ENCODE data around the gene MYO1D. TPM values are rescaled to one million over a fixed set of nuclear protein-coding genes. Genes with fewer than 3 reads are reported as not detected.

Gene MYO1D
- total RNA-seq, 1 donor from 2014 or later = 18.0 TPM

- Histone ChIP-seq H3K27ac (ENCODE audit: low read depth, low read length) (no peak overlapping the region), H3K9ac (ENCODE audit: low read length) (no peak overlapping the region), H3K79me2 (ENCODE audit: insufficient read depth, low read length) (no peaks in the 10 kb centered on the region), H3K9me3 (ENCODE audit: insufficient read depth, low read depth, low read length) (no peaks in the 10 kb centered on the region), H3K4me3 (ENCODE audit: insufficient read depth, low read depth, low read length) (no peak overlapping the region), H3K27me3 (ENCODE audit: insufficient read depth, low read length) (no peaks in the 10 kb centered on the region), H3K4me1 (ENCODE audit: insufficient read depth, low read length) (peaks cover 20% of the 10 kb centered on the region), H3K4me2 (ENCODE audit: low read length) (no peak overlapping the region), H2AFZ (ENCODE audit: low read depth, low read length) (no peak overlapping the region), H4K20me1 (ENCODE audit: insufficient read depth, low read length) (no peaks in the 10 kb centered on the region), H3K36me3 (ENCODE audit: insufficient read depth, low read length) (no peaks in the 10 kb centered on the region)
- Mint-ChIP-seq H3K4me1 (ENCODE audit: low read depth, unreplicated experiment) (peaks cover 39% of the 10 kb centered on the region), H3K4me3 (ENCODE audit: unreplicated experiment) (peak overlapping the region; percentile 37), H3K36me3 (ENCODE audit: low read depth, unreplicated experiment) (no peaks in the 10 kb centered on the region), H3K9me3 (ENCODE audit: unreplicated experiment) (no peaks in the 10 kb centered on the region), H3K27ac (ENCODE audit: unreplicated experiment) (no peak overlapping the region), H3K27me3 (ENCODE audit: low read depth, unreplicated experiment) (no peaks in the 10 kb centered on the region)
- DNase-seq (ENCODE audit: low read depth) (no peak), FAIRE-seq (no peak)
- no peak for TF ChIP-seq CTCF (IDR thresholded peaks at IDR 0.05; ENCODE audit: insufficient read depth, low read depth, low read length)
- TF ChIP-seq EZH2 (IDR thresholded peaks at IDR 0.05; ENCODE audit: insufficient read depth, low read length) = no peak
Observed at GRCh38 chr17:32523017-32523680, 353.8 kb downstream of the MYO1D start.

DNA sequence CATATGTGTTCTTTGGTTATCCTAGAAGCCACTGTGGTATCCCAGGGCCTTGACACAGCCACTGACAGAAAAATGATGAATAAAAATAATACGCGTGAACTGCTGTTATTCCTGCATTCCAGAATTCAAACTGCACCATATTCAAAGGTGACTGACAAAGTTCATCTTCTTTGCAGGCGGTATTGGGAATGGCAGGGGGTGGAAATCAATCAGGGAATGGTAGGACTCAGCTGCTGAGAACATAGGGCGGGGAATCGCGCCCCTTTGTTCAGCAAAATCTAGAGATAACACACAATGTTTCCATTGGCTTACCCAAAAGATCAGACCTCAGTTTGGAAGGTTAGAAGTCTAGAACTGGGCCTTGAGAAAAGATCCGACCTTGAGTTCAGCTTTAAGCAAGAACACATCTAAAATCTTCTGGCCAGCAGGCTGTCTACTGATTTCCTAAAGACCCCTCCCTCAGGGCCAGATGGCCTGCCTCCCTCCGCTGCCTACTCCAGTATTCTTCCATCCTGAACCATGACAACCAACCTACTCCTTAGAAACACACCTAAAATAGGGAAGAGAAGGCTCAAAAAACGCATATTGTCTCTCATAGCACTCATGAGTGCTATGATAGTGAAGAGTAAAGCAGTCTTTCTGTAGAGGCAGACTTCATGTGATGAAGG, 356.1 kb downstream of the MYO1D start:
- H3K4me3 Mint-ChIP-seq (ENCODE audit: unreplicated experiment) = no peak overlapping the region
- H3K4me1 ChIP-seq (ENCODE audit: insufficient read depth, low read length) = peaks cover 20% of the 10 kb centered on the region
- no peak for TF ChIP-seq CTCF (IDR thresholded peaks at IDR 0.05; ENCODE audit: insufficient read depth, low read depth, low read length)
- no peak for TF ChIP-seq EZH2 (IDR thresholded peaks at IDR 0.05; ENCODE audit: insufficient read depth, low read length)

More for the DNA sequence above, 356.1 kb downstream of the MYO1D start:
- Mint-ChIP-seq H3K27me3 (ENCODE audit: low read depth, unreplicated experiment) (no peaks in the 10 kb centered on the region), H3K9me3 (ENCODE audit: unreplicated experiment) (no peaks in the 10 kb centered on the region), H3K4me1 (ENCODE audit: low read depth, unreplicated experiment) (peaks cover 45% of the 10 kb centered on the region), H3K27ac (ENCODE audit: unreplicated experiment) (peak overlapping the region; percentile 23), H3K36me3 (ENCODE audit: low read depth, unreplicated experiment) (peaks cover 3% of the 10 kb centered on the region)
- no peaks in the 10 kb centered on the region for H3K79me2 ChIP-seq (ENCODE audit: insufficient read depth, low read length)
- no peaks in the 10 kb centered on the region for H4K20me1 ChIP-seq (ENCODE audit: insufficient read depth, low read length)
- DNase-seq (ENCODE audit: low read depth) (no peak), FAIRE-seq (no peak)
- peak overlapping the region; percentile 89 for H3K4me2 ChIP-seq (ENCODE audit: low read length)
- peak overlapping the region; percentile 83 for H2AFZ ChIP-seq (ENCODE audit: low read depth, low read length)
- no peak overlapping the region for H3K9ac ChIP-seq (ENCODE audit: low read length)
- no peaks in the 10 kb centered on the region for H3K27me3 ChIP-seq (ENCODE audit: insufficient read depth, low read length)
- H3K4me3 ChIP-seq (ENCODE audit: insufficient read depth, low read depth, low read length) = no peak overlapping the region
- H3K27ac ChIP-seq (ENCODE audit: low read depth, low read length) = no peak overlapping the region
- H3K36me3 ChIP-seq (ENCODE audit: insufficient read depth, low read length) = no peaks in the 10 kb centered on the region
- no peaks in the 10 kb centered on the region for H3K9me3 ChIP-seq (ENCODE audit: insufficient read depth, low read depth, low read length)
